BJ (cell line): ENCODE results near the gene STXBP2. TPM values are rescaled to one million over a fixed set of nuclear protein-coding genes. Genes with fewer than 3 reads are reported as not detected.

Experiments
- CTCF ChIA-PET: fragments of 350-600 bp; formaldehyde crosslinking; extraction: SDS; loops from one replicate; lab custom pipeline; 2021; ENCODE audit warnings: antibody characterized with exemption, inconsistent platforms; lab: Yijun Ruan, JAX
- POLR2A ChIA-PET: fragments of 300-600 bp; sonication (Branson Sonifier 250); formaldehyde crosslinking; extraction: SDS; loops from one replicate; lab custom pipeline; 2021; ENCODE audit warnings: antibody characterized with exemption; lab: Charles Lee
- DNase-seq: peaks from one replicate; pipeline ENCODE4 v3.0.0-alpha.2; 2011; ENCODE audit warnings: low read depth
- H3K27me3 ChIP-seq: 2 replicates; pipeline ENCODE4 v1.6.0; 2011; ENCODE audit warnings: low read length; ENCODE audit not compliant: control insufficient read depth, insufficient read depth
- H3K36me3 ChIP-seq: 2 replicates; pipeline ENCODE4 v1.5.1; 2011; ENCODE audit warnings: low read length; ENCODE audit not compliant: control insufficient read depth, insufficient read depth
- H3K4me3 ChIP-seq: 2 replicates; pipeline ENCODE4 v1.5.1; 2011; ENCODE audit warnings: low read depth, mild to moderate bottlenecking, control low read depth, low read length
- CTCF ChIP-seq: IDR thresholded peaks from 2 replicates; pipeline ENCODE4 v1.5.1; 2011; ENCODE audit warnings: low read depth, mild to moderate bottlenecking, control low read depth, inconsistent platforms, low read length, moderate library complexity; ENCODE audit not compliant: insufficient read depth
- polyA plus RNA-seq: library from polyadenylated mRNA; depleted of rRNA; stranded (reverse); fragments of >200 nt; gene quantifications from 2 replicates; pipeline ENCODE4 v1.2.3, GENCODE V29; 2011

Gene STXBP2
- polyA plus RNA-seq, 1 experiment: 39.4 TPM

GRCh38 chr19:7607874-7608560 lies 28.9 kb upstream of the STXBP2 start:
- Histone ChIP-seq H3K27me3 (no peaks in the 10 kb centered on the region), H3K4me3 (no peak overlapping the region), H3K36me3 (no peaks in the 10 kb centered on the region)
- DNase-seq: no peak
- CTCF ChIA-PET: interaction anchor here (2.5 kb wide), 1 partner anchor 40 kb away, joined by 11 read pairs; no protein-coding TSS in a partner anchor
- POLR2A ChIA-PET: no interaction called here
- TF ChIP-seq CTCF: no peak

- CTCF ChIA-PET: no interaction called here
- POLR2A ChIA-PET: no interaction called here
- TF ChIP-seq CTCF: no peak
- H3K4me3 ChIP-seq: no peak overlapping the region
- no peaks in the 10 kb centered on the region for H3K27me3 ChIP-seq
- no peak for DNase-seq
- H3K36me3 ChIP-seq: no peaks in the 10 kb centered on the region
These were observed 26.2 kb upstream of the STXBP2 start for GRCh38 chr19:7610491-7611240.

GRCh38 chr19:7611541-7612279 lies 25.2 kb upstream of the STXBP2 start:
- ChIA-PET POLR2A (no interaction called here), CTCF (interaction anchor here (0.6 kb wide), 1 partner anchor 13 kb away, joined by 3 read pairs; no protein-coding TSS in a partner anchor)
- no peak overlapping the region for H3K4me3 ChIP-seq
- DNase-seq: no peak
- no peaks in the 10 kb centered on the region for H3K36me3 ChIP-seq
- no peak for TF ChIP-seq CTCF
- H3K27me3 ChIP-seq: no peaks in the 10 kb centered on the region

- no peak for TF ChIP-seq CTCF
- no peak for DNase-seq
- CTCF ChIA-PET: interaction anchor here (0.6 kb wide), 1 partner anchor 14 kb away, joined by 3 read pairs; no protein-coding TSS in a partner anchor
These were observed 24.3 kb upstream of the STXBP2 start for GRCh38 chr19:7612282-7613274.

More at GRCh38 chr19:7612282-7613274, 24.3 kb upstream of the STXBP2 start:
- Histone ChIP-seq H3K36me3 (no peaks in the 10 kb centered on the region; the same call in 1 of the 2 replicates), H3K4me3 (no peak overlapping the region), H3K27me3 (no peaks in the 10 kb centered on the region)
- POLR2A ChIA-PET: no interaction called here
